NCI-H524 treated with DMSO at 0.1 percent for 48 hours (cell line): ENCODE measurements around the gene ZNF827.

Source experiments
- DNase-seq: peaks from one replicate; lab custom pipeline; 2025; lab: John Stamatoyannopoulos, UW

The ZNF827 gene

DNA sequence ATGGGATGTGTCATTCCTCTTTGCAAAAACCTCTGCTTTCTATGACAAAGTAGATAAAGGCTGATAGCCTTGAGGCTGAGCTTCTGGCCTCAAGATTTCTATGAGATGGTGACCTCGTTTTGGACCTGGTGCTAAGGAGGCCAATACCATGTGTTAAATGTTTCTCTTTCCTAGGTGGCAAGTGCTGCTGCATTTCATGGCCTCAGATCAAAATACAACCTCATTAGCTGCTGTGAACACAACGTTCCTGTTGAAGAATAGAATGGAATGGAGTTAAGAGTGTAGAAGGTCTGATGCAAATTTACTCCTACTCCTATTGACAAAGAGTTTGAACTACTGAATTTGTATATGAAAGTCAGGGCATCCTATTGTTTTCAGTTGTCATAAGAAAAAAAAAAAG is 146.6 kb downstream of the ZNF827 start:
- DNase-seq = no peak

DNA sequence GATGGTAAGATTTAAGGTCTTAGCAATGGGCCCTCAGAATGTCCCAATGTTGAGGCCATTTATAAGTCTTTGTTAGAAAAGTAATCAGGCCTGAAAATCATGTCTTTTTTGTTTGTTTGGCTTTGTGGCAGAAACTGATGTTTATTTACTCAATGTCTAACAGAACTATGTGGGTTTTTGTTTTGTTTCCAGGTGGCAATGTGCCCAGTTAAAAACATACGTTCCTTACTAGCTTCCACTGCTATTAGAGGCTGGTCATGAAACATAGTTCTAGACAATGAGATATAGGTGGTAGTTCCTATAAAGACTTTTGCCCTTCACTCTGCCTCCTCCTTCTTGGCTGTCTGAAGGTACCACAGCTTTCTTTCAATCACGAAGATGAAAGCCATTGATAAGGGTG is 149.9 kb downstream of the ZNF827 start:
- DNase-seq = no peak

DNA sequence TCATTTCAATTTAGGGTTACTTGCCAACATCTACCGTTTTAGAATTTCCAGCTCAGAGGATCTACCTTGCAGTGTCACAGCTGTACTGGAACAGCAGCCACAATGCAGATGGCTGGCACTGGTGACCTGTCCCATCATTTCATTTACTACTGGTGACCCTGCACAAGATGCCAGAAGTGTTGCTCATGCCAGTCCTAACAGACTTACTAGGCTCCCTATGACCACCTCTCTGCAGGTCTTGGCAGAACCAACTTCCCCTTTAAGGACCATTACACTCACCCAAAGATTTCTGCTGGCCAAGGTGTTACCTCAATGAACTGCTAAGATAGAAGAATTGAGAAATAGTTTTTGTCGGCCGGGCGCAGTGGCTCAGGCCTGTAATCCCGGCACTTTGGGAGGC is 151.8 kb downstream of the ZNF827 start:
- DNase-seq = no peak

DNA sequence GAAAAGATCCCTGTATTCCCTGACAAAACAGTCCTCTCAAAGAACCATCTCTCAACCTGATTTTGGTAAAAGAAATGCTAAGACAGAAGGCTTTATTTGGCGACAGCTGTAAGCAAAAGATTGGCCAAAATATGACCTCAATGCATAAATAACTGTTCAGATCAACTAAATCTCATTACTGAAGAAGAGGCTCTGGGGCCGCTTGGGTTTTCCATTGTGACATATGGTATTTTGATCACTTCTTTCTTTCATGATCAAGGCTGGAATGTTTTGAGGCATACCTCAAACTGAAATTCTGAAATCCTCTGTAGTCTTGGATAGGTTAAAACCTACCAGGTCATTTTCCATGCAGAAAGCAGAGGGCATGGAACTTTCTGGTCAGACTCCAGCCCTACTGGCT is 152.4 kb downstream of the ZNF827 start:
- DNase-seq = no peak

DNA sequence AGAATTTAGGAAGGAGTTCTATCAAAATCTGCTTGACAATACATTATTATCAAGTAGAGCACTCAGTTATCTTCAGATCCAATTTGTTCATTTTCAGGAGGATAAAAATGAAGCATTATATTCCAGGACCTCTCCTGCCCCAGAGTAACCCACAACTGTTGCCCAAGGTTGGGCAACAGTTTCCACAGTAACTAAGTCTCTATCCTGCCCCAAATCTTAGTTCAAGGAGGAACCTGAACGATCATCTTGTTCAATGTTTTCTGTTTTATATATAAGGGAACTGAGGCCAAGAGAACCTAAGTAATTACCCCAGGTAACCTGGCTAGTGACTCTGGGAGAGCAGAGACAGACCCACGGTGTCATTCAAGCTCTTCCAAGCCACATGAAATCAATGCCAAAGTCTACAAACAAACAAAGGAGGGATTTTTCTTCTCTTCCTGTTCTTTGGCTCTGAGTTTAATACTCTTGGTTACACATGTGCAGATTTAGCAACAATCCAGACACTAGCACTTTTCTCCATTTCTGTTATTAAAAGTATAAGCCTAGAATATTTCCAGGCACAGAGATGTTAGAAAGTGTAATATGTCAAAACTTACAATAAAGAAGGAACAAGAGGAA is 153.1 kb downstream of the ZNF827 start:
- DNase-seq = no peak

DNA sequence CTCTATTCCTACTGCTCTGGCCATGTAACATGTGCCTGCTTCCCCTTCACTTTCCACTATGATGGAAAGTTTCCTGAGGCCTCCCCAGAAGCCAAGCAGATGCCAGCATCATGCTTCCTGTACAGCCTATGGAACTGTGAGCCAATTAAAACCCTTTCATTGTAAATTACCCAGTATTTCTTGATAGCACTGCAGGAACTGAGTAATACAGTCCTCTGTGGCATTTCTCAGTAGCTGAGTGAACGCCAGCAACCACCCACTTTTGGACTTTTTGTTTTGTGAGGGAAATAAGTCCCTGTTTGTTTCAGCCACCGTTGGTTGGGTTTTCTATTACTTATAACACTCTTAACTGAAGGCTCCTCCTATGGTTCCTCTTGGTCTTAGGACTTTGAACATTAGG is 154.6 kb downstream of the ZNF827 start:
- no peak for DNase-seq

DNA sequence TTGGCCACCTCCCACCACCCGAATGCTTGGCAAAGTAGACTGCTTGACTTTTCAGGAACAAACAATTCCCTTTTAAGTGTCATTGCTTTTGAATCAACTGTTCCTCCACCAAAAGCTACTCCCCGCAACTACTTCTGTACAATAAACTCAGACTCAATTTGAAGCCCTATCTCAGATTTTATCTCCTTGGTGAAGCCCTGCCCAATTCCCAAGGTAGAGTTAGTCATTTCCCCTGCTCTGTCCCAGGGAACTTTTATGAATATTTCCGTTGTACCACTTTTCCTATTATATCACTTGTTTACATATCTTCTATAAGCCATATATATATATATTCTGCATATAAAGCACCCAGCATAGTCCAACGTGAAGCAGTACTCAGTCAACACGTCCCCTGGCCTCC is 155.9 kb downstream of the ZNF827 start:
- no peak for DNase-seq

DNA sequence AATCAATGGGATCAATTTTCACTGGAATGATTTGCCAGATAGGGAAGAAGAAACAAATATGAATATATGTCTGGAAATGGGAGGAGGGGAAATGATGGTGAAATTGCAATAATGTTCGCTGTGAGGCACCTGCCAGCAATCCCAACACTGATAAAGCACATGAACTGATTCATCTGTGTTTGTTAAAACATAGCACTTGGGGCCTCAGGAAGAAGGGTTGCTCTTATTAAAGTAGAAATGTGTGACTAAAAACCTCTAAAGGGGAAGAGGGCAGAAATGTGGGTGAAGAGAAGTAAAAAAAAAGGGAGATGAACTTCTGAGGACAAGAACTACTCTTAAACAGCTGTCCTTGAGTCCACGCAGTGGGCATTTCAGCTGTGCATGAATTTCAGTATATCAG is 157.3 kb downstream of the ZNF827 start:
- no peak for DNase-seq

DNA sequence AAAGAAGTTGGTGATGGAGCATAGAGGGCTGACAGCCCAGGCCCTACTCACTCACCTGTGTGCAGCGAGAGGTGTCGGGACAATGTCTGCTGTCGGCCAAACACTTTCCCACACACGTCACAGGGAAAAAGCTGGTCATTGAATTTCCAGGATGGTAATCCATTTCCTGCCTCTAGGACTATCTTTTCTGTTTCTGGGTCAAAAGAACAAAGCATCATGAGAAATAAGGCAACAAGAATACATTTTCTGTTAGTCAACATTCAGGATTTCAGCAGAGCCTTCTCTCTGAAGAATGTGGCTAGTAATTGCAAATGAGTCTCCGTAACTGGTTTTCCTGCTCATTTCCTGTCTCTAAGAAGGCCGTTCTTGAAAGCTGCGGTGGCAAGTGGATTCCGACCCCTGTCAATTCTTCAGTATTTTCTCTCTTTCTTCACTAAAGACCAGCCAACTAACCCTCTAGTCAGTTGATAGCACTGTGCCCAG is 159.3 kb downstream of the ZNF827 start:
- DNase-seq = no peak

DNA sequence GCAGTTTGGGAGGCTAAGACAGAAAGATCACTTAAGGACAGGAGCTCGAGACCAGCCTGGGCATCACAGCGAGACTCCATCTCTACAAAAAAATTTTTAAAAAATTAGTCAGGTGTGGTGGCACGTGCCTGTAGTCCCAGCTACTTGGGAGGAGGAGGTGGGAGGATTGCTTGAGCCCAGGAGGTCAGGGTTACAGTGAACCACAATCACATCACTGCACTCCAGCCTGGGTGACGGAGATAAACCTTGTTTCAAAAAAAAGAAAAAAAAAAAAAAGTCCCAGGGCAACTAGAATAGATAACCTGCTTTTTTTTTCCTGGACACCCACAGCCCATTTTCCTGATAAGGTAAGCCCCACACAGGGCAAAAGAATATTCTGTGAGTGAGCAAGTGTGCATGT is 162.4 kb downstream of the ZNF827 start:
- no peak for DNase-seq

DNA sequence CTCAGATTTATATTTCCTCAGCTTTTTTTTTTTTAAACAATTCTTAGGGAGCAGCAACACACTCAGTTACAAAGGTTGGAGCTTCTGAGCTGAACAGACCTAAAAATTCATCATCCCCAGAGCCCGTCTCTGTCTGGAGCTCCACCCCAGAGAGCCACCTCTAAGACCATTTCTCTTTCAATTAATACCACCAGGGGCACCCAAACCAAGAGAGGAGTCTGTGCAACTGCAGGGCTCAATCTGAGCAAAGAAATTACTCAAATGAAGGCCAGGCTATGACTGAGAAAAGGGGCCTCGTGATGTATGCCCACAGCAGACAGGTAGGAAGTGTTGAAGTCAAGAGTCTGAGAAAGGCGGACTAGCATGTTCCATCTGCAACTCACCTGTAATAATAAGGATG is 163.2 kb downstream of the ZNF827 start:
- no peak for DNase-seq

DNA sequence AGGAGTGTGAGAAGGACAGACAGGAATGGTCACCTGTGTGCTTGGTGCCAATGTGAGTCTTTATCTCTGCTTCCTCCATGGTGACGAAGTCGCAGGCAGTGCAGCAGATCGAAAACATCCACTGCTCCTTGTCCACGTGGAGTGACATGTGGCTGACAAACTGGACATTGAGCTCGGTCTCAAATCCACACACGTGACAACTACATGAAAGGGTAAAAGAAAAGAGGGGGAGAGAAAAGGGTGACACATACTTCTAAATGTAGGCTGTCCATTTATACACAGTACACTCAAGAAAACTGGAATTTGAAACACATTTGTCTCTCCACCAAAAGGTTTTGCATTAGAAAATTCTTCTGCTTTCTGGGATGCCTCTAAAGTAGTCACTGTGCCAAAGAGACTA is 164.2 kb downstream of the ZNF827 start:
- DNase-seq = no peak

DNA sequence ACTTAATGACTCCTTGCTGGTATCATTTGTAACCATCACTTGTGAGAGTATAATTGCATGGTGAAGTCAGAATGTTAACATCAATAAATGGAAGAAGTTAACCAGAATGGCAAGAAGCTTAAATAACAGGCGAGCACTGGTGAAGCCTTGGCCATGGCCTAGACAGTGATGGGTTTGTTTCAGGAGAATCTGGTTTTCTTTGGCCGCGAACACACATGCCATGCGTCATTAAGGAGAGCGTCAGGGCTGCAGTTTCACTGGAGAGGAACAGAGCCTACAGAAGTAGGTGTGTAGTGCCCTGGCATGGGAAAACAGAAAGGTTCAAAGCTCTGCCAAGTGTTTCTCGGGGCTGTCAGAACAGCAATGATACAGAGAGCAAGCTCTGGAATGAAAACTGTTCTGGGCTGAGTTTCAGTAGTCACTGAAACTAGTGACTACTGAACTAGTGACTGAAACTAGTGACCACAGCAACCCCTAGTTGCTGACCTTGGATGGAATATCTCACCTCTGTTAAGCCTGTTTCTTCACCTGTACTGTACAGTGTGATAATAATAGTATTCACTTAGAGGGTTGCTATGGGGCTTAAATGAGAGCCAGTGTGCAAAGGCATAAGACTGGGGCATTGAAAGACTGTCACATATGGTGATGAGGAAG is 164.9 kb downstream of the ZNF827 start:
- DNase-seq = no peak

DNA sequence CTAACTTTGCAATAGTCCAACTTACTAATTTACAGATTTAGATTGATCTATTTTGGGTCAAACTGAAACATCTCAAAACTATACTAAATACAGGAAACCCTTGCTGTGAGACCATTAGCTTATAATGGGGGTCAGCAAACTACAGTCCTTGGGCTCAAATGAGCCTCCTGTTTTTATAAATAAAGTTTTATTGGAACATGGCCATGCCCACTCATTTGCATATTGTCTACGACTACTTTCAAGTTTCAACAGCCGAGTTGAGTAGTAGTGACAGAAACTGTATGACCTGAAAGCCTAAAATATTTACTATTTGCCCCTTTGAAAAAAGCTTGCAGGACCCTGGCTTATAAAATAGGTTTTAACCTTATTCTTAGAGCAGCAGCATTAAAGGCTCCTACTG is 166.3 kb downstream of the ZNF827 start:
- DNase-seq = no peak

DNA sequence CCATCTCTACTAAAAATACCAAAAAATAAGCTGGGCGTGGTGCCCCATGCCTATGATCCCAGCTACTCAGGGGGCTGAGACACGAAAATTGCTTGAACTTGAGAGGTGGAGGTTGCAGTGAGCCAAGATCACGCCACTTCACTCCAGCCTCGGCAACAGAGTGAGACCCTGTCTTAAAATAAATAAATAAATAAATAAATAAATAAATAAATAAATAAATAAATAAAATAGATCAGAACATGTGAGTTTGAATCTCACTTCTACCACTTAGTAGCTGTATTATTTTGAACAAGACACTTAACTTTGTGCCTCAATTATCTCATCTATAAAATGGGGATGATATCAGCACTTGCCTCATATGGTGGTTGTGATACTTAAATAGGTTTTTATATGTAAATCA is 168.5 kb downstream of the ZNF827 start:
- DNase-seq = no peak

DNA sequence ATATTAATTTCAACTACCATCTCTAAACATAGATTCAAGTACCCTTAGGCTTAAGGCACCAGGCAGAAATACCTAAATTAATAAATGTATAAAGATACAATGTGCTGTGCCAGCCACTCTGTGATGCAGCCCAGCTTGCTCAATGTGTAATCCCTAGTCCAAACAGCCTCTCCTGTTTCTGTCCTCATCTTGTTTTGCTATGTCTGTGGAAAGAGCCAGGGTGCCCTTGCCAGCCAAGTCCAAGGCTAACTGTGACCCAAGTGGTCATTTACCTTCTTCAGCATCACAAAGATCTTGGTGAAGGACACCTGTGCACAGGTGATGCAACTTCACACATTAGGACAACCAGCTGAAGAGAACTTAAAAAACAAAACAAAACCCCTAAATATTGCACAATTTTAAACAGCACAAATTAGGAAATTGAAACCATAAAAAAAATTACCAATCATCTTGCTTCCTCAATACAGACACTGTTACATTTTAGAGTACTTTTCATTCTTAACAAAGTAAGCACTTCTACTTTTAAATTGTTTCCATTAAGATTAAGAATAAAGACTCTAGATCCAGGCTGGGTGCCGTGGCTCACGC is 169.1 kb downstream of the ZNF827 start:
- no peak for DNase-seq

DNA sequence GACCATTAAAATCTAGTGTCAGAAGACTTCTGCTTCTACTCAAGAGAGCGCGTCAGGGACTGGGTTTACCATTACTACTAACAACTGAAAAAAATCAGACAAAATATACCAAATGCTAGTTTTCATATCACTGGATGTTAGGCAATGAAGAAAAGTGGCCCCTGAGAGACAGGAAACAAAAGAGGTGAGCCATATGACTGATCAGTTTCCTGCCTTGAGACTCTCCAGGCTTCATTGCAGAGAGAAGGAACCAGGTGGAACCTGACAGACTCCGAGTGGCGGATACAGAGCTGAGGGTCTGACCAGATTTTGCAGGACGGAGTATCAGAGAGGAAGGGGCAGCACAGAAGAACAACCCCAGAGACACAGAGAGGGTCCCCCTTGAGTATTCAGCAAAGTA is 172.3 kb downstream of the ZNF827 start:
- DNase-seq = no peak

DNA sequence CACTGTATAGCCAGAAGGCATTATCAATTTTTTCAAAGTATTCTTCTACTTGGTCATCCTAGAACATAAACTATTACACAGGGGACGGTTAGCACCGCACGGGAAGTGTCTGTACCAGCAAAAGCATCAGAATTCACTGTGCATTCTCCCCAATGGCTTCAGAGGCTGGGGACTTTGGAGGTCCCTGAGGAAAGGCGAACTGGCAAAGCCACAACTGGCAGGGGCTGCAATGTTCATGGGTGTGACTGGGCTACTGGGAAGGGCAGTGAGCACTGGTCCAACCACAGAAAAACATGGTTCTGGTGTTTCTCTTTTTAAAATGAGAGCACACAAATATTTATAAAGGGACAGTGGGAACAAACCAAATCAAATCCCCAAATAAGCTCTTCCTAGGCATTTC is 175.2 kb downstream of the ZNF827 start:
- no peak for DNase-seq

DNA sequence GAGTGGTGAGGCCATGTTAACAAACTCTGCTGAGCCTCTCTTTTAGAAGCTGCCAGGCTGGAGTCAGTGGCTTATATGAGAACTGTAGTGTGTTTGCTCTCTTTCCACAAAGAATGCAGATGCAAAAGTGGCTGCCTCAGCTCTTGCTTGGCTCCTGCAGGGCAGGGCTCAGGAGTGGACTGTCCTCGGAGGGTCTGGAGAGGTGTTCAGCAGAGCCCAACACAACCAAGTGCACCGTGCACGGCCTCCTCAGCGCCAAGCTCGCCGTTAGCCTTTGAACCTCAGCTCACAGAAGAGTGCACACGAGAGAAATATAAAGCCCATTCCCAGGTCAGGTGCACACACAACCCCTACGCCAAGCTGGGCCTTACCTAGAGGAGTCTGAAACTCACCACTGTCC is 175.9 kb downstream of the ZNF827 start:
- DNase-seq = no peak

DNA sequence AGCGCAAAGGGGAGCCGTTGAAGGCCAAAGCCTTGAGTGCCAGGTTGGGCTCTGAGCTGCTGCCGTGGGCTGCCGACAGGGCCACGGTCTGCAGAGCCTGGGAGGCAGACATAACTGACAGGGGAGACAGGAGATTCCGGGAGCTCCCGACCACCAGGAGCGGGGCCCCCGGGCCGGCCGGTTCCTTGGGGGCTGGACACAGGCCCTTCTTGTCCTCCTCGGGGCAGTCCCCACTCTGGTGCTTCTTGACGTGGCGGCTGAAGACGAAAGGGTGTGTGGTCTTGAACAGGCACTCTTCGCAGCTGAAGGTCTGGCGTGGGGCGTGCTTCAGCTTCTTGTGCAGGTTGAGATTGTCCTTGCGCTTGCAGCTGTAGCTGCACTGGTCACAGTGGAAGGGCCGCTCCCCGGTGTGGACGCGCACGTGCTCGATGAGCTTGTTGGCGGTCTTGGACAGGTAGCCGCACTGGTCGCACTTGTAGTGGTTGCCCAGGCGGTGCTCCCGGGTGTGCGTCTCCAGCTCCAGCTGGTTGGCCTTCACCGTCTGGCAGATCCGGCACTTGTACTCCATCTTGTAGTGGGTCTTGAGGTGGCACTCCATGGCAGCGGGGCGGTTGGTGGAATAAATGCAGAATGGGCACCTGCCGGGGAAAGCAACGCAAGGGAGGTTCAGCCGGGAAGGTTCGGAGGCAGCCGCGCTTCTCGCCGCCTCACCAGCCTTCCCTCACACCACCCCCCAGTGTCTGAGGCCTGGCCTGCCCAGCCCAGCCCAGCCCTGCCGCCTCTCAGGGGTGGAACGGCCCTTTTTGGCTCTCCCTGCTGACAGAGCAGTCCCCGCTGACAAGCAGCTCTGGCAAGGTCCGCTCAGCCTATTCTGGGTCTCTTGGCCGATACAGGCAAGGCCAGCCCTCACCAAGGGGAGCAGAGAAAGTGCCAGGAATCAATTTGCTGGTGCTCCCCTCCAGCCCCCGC is 177.4 kb downstream of the ZNF827 start:
- DNase-seq = no peak

DNA sequence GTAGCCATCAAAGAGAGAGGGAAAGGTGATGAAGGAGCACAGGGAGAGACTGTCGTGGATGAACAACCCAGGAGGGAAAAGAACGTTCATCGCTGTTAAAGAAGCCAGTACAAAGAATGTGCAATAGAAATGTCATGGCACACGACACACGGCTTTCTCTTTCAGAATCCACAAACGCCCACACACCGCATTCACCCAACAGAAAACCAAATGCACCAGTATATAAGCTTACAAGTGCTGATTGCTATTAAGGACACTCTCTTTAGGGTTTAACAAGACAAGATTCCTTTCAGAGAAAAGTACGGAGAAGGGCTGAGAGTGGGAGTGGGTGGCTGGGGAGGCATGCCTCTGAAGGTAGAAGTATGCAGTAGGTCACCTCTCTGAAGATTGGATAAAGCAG is 178.4 kb downstream of the ZNF827 start:
- DNase-seq = no peak

DNA sequence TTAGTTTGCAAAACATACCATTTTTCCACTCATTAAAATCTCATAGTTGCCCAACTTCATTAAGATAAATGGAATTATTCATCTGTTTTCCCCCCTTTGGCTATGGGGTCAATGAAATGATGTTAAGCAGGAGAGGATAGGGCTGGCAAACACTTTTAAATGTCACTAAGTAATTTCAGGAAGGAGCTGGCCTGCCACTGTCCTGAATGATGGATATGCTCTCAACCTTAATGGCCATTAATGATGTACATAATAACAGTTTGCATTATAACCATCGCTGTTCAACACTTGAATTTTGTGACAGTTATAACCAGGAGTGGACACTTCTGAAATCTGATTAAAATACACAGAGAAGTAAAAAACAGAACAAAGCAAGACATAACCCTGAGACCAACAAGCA is 181.4 kb downstream of the ZNF827 start:
- no peak for DNase-seq

DNA sequence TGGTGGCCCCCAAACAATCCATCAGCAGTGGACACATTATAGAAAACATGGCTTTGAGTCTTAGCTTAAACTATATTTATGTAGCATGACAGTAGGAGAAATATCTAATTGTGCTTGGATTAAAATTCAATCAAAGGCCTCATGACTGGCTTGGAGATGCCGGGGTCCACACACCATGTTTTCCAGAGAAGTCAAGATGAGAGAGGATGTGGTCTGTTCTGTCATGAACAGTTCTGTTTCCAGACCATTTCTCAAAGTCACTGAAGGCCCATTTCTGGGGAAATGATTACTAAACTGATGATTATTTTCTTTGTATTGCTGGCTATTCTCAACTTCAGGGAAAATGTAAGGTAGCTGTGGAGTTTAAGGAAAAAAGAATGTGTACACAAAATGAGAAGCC is 182.4 kb downstream of the ZNF827 start:
- DNase-seq = no peak
